SIG-M5 treated with dmso at 0.1 percent for 504 hours (cell line): ENCODE data around the gene PMP22.
"Not testable (repeated sequence)": the region's sequence is repeated elsewhere in the genome, so short reads cannot be mapped to it uniquely, and the experiment has no call there.

Experiments
- DNase-seq: peaks from one replicate; lab custom pipeline; 2025; ENCODE audit not compliant: unreplicated experiment; lab: John Stamatoyannopoulos, UW

Gene PMP22

DNA sequence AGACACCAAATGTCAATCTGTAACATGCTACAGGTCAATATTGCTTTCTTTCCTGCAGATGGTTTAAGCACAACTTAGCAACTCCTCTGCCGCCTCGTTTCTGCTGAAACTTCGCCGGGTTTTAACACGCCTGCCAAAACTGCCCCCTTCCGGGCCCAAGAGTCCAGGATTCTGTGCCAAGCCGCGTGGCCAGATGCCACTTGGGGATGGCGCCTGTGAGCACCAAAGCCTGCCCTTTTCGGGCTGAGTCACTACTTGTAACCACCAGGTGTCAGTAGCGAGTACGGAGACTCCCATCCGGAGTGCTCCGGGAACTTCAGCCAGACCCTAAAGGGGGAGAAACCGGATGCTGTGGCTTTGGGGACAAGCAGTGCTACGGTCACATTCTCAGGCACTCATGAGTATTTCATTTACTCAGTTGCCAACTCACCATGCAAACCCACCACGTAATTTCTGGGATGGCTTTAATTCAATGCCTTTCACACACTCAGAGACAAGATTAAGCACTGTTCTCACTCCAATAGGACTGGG is 7.8 kb downstream of the PMP22 start:
- peak; percentile 77 for DNase-seq

DNA sequence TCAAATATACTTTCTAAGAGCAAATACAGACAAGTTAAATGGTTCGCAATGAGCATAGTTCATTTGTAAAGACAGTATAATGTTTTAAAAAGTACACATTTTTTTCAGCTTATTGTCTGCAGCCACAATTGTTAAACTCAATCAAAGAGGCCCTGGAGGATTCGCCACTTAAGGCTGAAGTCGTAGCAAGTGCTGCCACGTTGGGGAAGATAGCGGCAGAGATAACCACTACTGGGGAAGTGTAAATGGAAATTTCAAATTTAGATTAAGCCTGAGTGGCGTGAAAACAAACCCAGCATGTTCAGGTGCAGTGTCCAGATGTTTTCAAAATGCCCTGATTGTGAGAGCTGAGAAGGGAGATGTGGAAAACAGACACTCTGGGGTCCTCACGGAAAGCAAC is 8.4 kb downstream of the PMP22 start:
- no peak for DNase-seq

DNA sequence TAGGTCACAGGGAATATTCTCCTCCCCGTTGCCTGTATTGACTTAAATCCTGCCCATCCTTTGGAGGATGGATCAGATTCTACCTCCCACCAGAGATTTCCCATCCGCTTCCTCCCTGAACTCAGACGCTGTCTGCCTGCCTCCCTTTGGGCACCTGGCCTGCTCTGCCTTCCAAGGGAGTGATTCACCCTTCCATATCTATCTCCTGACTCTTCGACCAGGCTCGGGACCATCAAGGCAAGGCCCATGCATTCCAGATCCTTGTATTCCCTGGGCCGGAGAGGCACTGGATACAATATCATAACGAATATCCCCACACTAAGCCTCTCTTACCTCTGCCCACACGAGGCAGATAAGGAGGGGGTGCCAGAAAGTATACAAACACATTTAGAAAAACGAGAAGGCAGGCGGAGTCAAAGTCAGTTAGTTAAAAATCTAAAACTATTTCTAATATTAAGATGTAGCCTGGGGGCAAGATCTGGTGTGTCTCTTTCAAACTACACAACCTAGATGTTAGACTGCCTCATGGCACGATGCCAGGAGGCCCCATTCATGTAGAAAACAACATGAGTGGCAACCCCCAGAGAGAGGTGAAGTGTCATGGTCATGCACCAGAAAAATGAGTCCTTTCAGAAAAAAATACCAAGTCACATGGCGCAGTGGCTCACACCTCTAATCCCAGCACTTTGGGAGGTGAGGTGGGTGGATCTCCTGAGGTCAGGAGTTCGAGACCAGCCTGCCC is 9.2 kb downstream of the PMP22 start:
- DNase-seq, result no peak

DNA sequence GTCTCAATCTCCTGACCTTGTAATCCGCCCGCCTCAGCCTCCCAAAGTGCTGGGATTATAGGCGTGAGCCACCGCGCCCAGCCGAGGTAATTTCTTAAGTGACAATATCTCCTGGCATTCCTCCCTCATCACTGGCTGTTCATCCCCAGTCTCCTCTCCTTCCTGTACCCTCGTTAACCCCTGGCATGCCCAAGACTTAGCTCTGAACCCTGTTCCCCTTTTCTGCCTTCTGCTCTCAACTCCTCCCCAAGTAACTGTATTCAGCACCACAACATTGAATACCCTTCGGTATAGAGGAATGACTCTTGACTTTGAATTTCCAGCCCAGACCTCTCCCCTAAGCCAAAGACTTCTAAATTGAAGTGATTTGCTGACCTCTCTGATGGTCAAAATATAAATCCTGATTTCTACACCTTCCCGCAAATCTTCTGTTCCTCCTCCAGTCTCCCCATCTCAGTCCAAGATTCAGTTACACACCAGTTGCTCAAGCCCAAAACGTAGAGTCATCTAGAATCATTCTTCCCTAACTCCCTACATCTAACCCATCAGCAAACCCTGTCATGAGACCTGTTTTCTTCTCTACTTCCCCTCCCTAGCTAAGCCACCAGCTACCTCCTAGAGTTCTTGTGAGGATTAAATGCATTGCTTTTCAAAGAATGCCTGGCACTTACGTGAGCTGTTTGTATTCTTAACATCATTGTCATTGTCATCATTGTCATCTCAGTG is 14.8 kb downstream of the PMP22 start:
- no peak for DNase-seq

DNA sequence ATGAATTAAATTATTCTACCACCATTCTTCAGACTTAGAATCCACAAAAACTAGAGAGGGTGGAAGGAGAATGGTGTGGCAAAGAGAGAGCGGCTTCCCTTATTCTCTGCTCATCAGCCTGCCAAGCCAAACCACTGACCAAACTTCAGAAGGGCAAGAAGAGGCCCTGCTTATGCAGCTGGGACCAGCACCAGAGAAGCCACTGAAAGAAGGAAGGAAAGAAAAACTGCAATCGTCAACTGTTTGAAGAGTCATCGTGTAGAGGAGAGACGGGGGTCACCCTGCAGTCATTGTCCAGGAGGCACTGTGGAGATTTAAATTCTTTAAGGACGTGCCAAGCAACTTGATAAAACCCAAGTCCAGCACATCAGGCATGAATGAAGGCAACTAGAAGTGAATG is 15.6 kb downstream of the PMP22 start:
- DNase-seq, result no peak

DNA sequence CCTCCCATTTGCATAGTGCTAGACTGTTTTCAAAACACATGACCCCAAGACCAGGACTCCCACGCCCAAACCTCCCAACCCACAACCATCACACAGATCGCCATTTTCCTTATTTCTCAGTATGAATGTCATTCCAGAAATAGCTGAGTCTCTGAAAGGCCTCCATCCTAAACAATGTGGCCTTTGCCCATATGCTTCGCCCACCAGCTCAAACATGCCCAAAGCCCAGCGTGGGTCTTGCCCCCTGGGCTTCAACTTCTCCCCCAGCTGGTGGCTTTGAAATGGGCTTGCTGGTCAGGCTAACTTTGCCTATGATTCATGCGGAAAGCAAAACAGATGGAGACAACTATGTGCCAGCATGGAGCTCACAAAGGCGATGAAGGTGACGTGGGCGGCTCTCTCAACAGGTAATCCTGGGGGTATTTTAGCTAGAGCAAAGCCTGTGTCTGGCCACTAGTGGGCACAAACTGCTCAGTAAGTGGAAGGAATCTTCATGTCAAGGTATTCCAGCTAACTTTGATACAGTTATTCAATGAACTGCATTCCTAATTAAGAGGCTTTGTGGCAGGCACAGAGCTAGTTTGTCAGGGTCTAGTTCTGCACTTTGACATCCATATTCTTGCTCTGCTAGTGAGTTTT is 17.1 kb downstream of the PMP22 start:
- DNase-seq, result no peak

DNA sequence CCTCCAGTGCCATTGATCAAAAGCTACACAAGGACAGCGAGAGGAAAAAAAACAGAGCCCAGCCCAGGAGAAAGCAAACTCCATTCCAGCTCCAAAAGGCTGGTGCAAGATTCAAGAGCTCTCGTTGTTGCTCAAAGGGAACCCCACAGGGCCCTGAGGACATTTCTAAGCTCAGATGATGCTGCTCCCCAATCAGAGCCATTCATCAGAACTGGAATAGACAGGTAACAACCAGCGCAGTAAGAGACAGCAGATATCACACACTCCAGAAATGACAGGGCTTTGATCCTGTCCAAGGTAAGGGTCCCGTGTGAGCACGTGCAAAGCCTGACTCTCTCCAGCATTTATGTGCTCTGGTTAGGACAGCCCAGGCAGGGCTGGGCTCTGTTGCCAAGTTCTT is 20.1 kb downstream of the PMP22 start:
- no peak for DNase-seq

DNA sequence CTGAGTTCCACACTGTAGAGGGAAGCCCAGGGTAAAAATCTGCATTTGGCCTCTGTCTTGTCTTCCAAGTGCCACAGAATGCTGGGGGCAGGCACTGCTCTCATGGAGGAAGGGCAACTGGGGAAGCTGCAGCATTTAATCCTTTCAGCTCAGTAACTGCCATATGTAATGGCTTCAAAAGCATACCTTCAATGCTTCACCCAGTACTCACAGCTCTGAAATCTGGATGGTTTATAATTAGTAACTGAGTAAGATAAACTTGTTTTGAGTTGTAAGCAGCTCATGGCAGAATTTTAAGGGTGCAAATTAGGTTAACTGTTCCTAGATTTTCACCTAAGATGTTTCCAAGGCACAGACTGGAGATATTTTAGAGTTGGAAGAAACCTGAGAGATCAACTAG is 24.5 kb downstream of the PMP22 start:
- DNase-seq, result no peak

DNA sequence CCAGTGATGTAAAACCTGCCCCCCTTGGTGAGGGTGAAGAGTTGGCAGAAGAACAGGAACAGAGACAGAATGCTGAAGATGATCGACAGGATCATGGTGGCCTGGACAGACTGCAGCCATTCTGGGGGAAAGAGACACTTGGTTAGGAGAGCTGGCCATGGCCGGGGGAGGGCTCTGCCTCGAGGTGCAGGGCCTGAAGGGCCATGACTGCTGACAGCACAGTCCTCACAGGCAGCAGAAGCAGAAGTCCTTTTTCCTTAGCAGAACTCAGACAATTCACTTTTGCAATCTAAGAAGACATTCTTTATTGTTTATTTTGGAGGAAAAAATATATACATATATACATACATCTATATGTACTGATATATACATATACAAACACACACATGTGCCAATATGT is 25.6 kb downstream of the PMP22 start:
- DNase-seq, result no peak

DNA sequence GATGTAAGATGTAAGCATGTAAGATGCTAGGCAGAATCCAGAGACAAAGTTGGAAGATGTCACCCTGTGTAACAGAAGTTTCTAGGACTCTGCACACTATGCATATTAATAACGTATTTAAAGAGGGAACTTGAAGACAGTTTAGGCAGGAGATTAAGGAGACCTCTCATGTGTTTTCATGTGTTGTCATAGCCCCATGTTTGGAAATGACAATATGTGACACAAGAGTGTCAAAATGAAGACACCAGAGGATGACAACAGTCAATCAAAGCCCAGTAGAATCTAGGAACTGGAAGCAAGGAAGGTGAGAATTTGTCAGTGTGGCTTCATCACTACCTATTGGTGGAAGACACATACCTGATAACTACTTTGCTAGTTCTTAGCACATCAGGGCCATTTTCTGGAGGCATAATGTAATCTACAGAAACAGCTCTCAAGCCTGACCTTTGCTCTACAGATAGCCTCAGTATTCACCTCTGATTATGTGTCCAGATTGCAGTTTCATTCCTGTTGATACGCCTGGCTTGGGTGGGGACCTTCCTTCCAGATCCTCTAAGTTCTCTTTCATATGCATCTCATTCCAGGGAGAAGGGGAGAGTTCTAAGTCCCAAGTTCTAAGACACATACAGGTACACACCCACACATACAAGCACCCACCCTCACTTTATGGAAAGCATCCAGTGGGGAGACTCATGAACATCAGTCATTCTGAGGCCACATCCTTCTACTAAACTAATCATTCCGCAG is 26.3 kb downstream of the PMP22 start:
- DNase-seq, result no peak

DNA sequence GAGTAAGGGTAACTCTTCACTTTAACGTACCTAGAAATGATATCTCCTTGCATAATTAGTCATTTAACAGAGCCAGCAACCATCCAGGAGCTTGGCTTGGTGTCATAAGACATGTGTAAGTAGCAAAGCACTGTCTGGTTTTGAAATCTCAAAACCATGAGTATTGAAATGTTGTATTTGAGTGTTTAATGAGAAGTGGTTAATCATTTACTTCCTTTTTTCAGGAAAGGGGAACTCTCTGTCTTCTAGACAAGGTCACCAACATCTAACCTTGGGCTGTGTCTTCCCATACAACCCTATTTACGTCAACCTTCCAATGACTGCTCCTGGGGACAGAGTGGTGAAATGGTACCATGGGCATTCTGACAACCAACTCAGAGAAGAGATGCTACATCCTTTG is 27.1 kb downstream of the PMP22 start:
- DNase-seq, result peak; percentile 83

DNA sequence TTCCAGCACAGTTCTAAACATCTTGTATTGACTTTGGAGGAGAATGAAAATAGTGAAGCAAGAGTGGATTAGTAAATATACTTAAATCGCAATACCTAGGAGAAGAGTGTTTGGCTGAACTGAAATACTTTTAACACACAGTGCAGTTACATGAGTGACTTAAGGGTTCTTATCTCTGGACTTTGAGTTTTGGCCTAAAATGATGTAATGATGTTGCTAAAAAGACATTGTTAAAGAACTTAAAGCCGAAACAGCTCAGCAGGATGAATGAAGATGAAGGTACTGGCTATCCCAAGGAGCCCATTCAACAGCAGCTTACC is 28.1 kb downstream of the PMP22 start:
- no peak for DNase-seq

DNA sequence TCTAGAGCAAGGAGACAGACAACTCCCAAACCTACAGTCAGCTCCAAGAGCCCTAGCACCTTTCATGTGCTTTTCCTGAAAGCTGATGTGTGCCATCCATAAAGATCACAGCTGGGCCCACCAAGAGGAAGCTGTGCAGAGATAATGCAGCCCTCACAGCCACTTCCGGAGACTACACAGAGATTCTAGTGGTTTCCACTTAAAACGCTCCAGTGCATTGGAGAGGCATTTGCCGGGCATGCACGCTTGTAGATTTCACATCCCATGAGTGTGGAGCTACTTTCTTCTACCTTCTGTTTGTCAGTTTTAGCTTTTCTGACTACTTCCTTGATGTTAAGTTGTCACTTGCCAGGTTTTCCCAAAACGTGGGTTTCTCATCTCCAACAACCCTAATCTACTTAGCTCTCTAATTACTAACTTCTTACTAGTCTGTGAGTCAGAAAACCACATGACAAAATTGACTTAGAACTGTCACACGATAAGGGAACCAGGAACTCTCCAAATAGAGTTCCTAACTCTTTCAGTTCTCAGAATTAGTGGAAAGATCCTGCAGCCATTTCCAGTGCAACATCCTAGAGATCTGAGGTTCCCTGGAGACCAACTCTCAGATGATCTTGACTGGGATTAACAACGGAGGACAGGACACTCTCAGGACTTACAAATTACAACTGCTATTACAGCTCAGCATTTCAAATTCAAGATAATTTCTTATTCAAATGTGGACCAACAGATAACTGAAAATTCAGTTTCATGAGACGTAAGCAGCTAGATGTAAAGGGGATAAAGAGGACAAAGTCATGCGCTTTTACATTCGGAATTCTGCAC is 28.6 kb downstream of the PMP22 start:
- DNase-seq, result peak; percentile 69

DNA sequence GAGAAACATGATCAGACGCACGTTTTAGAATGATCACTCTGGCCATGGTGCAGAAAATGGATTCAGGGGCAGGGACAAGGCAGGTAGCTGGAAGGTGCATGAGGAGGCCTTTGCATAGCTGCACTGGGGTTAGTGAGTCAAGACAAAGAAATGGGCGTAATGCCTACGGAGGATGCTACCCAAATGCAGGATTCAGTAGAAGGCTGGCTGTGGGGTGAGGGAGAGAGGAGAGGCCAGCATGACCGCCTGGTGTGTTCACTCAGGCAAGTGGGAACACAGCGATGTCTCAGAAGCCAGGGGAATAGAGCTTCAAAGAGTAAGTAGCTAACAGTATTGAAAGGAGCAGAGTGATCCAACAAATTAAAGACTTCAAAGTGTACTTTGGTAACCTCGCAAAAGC is 31.2 kb downstream of the PMP22 start:
- no peak for DNase-seq

DNA sequence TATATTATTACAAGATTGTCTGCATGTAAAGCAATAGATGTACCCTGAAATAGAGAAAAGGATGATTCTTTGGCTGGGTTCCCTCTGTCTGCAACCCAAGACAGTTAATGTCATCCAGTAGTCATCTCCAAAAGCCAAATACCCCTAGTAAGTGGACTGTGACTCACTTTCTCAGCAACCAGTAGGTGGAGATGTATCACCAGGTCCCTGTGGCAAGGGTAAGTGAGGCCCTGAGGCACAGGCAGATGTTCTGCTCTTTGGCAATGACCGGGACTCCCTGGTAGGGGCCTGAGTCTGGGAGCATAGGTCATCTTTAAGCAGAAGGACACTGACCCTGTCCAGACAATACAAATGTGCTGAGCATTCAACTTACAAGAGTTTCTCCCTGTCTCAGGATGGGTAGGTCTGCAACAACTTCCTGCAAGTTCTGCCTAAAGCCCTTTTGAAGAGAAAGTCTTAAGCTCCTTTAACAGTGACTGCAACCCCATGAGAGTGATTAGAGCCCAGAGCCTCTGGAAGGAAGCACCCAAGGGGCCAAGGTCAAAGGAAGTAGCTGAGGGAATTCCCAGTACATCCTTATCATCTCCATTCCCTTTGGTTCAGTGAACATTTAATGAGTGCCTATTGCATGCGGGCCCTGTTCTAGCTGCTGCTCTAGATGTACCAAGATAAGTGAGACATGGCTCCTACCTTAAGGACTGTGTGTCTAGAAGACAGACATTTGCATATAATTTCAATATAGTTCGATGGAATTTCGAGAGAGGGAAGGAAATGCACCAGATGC is 31.9 kb downstream of the PMP22 start:
- DNase-seq, result peak; percentile 42

DNA sequence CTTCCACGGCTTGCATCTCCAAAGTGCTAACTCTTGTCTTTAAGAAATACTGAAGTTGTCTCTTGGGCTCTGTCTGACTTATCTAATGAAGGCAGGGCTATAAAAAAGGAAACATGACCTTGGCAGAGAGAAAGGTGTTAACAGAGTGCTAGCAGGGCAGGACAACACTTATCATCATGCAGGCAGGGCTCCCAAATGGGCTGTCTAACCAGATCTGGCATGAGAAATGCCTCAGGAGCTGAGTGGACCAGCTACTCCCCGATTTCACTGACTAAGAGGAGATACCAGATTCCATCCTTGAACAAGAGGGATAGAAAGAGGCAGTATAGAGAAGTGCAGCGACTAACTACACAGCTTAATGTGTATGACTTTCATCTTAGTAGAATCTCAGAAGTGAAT is 32.6 kb downstream of the PMP22 start:
- DNase-seq, result no peak

DNA sequence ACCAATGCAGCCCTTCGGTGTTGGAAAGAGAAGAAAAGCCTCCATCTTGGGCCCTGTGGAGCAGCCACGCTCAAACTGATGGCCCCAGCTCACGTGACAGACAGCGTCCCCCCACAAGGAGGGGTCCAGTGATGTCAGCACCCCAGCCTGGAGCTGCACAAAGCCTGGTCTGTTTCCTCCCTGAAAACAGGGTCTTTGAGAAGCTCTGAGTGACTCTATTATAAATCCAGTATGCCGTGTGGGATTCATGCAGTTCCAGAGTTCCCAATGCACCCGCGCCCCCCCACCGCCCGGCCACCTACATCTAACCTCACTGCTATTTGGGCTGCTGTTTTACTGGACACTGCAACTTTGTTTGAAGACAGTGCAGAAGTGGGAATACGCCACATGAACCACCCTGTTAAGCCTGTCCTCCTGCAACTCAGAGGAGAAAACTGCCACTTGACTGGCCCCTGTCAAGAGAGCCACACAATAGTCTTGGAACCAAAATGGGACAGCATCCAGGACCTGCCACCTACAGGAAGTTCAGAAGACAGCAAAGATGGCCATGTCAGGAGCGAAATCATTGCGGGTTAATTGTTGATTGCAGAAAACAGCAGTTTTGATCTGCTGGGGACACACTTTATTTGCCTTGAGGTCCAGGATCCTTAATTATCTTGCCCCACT is 33.1 kb downstream of the PMP22 start:
- DNase-seq, result no peak

DNA sequence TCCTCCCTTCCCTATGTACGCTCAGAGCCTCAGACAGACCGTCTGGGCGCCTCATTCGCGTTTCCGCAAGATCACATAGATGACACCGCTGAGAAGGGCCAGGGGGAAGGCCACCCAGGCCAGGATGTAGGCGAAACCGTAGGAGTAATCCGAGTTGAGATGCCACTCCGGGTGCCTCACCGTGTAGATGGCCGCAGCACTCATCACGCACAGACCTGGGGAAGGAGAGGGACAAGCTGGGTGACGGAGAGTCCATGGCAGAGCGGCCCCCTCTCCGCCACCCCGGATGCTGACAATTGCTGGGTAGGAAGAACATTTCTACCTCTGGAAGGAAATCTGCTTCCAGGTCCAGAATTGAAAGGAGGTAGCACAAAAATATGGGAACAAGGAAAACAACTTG is 34.3 kb downstream of the PMP22 start:
- DNase-seq, result no peak

DNA sequence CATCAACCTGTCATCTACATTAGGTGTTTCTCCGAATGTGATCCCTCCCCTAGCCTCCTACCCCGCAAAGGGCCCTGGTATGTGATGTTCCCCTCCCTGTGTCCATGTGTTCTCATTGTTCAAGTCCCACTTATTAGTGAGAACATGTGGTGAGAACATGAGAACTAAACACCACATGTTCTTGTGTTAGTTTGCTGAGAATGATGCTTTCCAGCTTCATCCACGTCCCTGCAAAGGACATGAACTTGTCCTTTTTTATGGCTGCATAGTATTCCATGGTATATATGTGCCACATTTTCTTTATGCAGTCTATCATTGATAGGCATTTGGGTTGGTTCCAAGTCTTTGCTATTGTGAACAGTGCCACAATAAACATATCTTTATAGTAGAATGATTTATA is 43.3 kb downstream of the PMP22 start:
- DNase-seq, result not testable (repeated sequence)
